Pons (tissue), 1 donor: ENCODE results near the gene ZNF804B.
"Not testable (repeated sequence)": the region's sequence is repeated elsewhere in the genome, so short reads cannot be mapped to it uniquely, and the experiment has no call there.

Experiments
- DNase-seq: peaks from one replicate; pipeline ENCODE4 v3.0.0-alpha.2; 2016; ENCODE audit warnings: low spot score

ZNF804B gene

DNA sequence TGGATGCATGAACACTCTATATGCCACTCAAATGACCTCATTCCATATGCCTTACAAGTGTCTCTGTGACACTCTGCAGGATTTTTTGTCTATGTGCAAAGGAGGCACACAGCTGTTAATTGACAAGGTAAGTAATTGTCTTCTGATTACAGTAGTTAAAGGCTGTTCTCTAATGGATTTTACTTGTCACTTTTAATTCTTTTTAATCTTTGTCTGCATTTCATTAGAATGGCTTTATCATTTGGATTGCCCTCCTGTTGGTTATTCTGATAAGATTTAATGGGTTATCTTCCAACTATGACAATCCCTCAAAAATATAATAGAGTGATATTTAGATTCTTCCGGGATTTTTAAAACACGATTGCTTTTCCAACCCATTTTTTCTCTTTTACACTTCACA is 326.1 kb downstream of the ZNF804B start:
- DNase-seq = no peak

DNA sequence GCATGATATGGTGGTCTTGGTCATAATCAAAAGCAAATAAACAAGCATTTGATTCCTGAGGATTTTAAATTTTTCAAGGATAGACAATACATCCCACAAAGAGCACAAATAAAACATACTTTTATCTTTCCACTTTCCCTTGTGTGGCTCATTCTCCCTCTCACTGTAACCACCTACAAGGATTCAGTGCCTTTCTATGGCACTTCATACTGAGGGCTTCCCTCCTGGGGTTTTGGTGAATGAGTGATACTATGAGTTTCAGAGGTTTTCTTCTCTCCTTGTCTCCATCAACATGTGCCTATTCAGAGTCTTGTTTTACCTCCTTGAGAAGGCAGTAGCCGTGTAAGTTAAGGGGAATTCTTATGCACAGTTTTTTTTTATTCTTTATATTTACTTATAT is 332.1 kb downstream of the ZNF804B start:
- DNase-seq = no peak

DNA sequence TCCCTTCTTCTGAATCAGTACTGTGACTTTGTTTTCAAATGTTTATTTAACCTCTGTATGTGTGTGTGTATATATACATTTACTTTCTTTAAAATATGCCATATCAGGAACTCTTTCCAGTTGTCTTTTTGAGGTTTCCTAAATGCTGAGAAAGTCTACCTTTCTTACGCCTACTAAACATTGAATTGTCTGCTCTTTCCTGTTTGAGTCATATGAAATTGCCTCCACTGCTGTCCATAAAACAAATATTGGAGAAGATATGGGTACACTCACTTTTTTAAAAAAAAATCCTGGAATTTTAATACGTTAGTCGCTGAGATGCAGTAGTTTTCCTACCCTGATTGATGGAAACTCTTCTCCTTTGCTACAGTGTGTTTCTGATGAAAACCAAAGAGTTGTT is 334.8 kb downstream of the ZNF804B start:
- no peak for DNase-seq

DNA sequence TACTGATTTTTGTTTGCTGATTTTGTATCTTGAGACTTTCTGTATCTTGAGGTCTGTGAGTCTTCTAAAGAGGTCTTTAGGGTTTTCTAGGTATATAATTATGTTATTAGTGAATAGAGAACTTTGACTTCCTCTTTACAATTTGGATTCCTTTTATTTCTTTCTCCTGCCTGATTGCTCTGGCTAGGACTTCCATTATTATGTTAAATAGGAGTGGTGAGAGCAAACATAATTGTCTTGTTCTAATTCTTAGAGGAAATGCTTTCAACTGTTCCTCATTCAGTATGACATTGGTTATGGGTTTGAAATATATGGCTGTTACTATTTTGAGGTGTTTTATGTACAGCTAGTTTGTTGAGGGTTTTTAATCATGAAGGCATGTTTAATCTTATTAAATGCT is 344.1 kb downstream of the ZNF804B start:
- no peak for DNase-seq

DNA sequence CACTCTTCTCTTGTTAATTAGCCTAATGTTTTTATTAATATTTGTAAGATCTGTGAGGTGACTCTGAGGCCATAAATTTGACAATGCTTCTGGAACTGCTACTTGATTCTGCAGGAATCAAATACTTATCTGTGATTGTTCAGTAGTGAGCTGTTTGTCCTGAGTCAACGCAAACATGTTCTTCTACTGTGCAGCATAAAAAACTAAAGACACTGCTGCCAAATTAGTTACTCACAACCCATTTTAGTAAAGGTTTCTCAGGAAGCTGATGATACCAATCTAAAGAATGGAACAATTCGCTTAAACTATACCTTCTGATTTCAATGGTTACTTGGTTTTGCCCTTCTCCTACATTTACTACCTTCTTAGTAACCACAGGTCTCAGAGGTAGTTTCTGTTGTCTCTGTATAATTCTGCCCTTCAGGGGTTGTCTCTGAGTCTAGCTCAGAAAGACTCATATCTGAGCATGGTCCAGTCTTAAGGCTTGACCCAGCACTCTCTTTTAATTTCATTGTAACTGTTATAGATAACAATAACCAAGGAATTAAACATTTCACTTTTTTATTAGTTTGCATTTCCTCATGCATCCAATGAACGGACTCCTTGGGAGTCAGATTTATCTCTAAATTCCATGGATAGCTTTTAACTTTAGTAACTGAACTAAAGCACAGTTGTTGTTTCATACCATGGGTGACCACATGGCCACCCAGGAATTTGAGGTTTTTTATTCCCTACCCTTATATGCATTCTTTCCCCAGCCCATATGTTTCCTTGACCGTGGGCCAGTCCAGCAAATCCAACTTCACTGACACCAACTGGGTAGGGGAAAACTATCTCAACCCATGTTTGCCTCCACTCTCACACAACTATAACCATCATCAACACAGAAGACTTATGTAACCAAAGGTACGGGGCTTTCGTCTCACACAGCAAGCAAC is 345.5 kb downstream of the ZNF804B start:
- no peak for DNase-seq

DNA sequence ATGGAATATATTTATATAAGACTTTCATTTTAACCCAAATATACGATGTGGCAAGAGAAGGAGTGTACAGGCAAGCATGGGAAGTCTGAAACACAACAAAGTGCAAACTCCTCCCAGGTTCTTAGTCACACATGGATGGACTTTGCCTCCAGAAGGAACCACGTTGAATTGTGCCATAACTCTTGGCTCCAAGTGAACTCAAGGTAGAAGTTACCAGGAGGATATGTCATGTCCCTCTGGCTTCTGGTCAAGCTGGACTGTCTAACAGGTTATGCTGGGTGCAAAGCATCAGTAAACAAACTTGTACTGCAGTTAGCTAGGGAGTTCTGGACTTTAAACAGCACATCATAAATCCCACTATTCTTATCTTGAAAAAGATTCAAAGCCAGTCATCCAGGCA is 364.4 kb downstream of the ZNF804B start:
- DNase-seq = no peak

DNA sequence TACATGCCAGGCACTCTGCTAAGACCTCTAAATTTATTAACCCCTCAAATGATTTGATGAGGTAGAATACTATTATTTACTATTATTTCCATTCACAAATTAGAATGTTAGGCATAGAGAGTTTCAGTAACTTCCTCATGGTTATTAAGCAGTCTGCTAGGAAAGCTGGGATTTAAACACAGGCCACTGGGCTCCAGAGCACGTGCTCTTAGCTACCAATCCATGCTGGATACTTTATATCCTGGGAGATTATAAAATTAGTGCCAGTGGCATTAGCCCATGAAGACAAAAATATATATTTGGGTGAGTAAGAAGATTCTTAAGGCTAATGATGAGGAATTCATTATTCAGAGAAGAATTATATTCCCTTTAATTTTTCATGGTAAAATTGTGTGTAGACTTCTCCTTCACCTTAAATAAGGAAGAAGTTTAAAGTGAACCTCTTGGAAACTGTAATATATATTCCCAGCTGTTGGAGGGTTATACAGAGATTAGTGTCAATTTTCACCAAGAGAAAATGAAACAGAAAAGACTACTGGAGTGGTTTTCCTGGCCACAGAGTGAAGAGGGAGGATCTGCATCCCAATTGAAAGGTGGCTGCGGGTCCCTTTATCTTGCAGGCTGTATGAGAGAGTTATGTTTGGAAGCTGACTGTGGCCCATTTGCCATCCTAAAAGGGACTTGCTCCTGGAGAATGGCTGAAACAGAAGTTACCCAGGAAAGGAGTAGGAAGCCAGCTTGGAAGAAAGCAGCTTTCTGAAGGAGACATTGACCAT is 370.3 kb downstream of the ZNF804B start:
- DNase-seq = no peak

DNA sequence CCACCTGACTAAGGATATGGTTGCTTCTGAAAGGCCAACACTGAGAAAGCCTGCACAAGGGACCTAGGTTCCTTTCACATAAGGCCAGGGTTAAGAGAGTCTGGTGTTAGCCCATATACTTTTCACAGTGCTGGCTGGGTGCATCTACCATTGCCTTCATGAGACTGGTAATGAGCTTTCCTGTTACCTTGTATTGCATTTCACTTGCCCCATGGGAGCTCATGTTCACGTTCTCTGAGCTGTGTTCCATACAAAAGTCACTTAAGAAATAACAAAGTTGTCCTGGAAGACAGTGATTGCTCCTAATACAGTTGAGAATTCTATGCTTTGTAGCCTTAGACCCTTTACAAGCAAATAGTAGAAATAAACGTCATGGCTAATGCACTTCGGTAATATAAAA is 373.9 kb downstream of the ZNF804B start:
- DNase-seq = peak; percentile 5

DNA sequence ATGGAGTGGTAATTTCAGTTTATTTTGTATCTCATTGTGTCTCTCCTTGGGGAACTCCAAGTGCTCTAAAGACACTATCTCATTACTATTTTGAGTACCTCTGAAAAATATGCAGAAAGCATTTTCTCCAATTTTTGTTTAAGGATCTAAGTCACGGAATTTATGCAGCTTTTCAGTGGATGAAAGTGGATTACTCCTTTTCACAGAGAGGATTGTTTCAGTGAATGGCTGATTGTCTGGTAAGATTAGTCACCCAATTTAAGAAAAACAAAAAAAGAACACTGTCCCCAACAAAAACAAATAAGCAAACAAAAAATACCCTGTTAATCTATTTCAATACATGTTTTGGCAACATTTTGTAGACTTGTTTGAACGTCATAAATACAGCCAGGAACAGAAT is 374.3 kb downstream of the ZNF804B start:
- DNase-seq = peak; percentile 42

DNA sequence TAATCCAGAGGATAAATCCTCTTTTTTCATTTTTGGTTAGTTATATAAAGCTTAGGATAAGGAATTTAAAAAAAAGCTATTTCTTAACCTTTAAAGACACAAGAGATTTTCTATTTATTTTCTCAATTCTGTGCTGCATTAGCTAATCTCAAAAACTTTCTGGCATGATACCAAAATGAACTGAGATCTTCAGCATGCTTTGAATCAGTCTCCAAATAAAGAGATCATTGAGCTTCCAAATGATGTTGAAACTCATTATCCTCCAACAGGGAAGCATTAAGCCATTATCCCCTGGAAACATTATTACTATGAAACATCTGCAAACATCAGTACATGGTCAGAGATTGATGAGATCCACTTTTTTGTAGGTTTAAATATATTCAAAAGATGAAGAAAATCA is 386.3 kb downstream of the ZNF804B start:
- DNase-seq = no peak

DNA sequence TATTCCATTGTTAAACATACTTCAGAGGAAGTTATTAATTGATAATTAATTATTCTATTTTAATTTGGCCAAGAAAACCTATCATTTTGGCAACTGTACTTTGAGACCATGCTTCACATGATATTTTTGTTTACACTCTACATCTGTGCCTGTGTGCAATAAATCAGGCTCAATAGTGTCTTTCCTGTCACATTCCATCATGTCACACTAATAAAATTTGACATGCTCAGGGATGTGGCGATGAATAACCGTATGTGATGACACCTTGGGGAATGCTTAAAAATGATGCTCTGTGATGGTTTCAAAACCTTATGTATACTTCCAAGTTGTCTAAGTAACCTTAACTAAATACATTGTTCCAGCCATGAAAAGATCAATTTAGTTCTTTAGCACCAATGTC is 400.6 kb downstream of the ZNF804B start:
- no peak for DNase-seq

DNA sequence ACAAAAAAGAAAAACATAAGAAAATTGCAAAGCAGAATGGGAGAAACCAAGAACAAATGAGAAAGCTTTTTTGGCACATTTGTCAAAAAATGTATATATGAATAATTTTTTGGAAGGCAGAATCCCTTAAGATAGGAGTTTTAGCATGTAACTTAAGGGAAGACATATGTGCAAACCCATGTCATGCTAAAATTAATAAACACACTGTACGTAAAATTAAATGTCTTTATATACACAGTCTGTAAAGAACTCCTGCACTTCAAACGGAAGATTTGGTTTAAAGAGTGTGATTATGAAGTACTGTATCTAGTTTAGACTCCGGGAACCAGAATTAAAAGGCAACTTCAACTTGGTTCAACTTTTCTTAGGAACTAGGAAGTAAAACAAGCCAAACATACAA is 405.9 kb downstream of the ZNF804B start:
- no peak for DNase-seq

DNA sequence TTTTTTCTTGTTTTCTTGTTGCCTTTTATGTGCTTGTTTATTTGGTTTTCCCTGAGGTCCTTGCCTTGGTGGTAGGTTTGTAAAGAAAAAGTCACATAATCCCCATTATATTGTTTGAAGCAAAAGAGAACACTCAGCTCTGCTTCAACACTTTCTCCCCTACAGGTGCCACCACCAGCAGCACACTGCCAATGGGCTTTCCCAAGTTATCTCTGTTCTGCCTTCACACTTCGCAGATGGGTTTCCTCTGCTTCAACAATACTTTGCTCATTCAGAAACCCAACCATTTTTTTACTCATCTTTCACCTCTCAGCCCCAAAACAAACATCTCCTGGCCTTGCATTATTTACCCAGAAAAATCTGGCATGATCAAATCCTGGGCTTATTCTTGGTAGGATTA is 411.1 kb downstream of the ZNF804B start:
- no peak for DNase-seq

DNA sequence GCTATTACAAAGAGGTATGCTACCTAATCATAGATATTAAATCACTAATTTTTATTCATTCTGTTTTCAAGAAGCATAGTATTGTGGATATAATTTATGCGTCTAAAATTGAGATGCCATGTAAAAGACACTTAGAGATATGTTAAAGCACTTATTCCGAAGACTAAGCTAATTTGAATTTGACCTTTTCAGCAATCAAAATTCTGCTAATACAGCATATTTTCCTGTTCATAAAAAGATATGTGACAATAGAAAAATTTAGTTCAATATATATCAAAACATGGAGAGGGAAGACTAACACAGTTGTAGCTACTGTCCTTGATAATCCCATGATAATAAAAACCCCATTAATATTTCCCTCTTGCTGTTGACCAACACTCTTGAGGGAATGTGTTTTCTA is 422.6 kb downstream of the ZNF804B start:
- DNase-seq = no peak

DNA sequence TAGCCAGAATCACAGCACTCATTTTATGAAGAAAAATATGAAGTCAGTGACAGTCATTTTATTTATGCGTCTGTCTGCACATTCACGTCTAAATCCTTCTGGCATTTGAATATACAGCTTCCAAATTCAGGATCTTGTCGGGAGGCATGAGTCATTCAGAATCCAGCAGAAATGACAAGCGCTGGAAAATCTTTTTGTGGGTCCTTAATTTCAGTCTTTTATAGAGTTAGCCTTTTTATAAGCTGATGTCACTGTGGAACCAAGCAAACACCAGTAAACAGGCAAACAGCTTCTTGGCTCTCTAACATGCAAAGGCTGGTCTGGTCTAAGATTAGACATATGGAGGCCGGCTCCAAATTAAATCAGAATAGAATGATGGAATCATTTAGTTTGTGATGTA is 424.2 kb downstream of the ZNF804B start:
- DNase-seq = no peak

DNA sequence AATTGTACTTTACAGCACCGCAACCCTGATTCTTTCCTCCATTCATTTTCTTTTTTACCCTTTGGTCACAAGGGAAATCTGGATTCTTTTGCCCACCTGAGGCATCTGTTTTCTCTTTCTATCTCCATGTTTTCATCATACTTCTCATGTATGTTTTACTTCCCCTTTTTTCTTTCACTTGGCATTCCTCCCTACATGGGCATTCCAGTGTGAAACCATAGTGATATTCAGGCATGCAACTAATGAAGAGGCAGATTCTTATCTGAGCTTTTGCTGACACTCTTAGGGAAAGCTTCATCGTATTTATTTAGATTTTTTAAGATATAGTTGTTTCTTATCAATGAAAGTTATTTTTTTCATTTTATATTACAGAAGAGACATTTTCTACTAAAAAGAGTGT is 441.3 kb downstream of the ZNF804B start:
- no peak for DNase-seq

DNA sequence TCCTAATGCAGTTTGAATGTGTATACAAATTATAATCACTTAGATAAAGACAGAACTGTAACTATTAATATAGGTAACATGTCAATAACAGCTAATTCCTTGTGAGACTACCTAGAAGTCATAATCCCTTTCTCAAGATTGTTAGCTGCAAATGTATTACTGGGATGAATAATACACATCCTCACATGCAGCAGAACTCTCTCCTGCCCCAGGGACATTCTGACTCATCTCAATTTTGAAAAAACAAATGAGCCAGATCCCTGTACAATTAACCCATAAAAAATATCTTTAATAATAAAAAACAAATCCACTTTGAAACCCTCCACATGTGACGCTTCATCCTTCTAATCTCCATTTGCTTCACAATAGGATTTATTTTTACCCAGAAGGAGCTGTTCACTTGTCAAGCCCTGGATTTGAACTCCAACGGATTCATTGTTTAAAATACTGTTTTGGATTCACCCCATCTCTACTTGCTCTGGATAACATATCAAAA is 464.4 kb downstream of the ZNF804B start:
- DNase-seq = no peak

DNA sequence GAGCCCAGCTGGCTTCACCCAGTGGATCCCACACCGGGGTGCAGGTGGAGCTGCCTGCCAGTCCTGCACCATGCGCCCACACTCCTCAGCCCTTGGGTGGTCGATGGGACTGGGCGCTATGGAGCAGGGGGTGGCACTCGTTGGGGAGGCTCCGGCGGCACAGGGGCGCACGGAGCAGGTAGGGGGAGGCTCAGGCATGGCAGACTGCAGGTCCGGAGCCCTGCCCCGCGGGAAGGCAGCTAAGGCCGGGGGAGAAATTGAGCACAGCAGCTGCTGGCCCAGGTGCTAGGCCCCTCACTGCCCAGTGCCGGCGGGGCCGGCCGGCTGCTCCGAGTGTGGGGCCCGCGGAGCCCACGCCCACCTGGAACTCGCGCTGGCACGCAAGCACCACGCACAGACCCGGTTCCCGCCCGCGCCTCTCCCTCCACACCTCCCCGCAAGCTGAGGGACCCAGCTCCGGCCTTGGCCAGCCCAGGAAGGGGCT is 469.2 kb downstream of the ZNF804B start:
- DNase-seq = not testable (repeated sequence)

DNA sequence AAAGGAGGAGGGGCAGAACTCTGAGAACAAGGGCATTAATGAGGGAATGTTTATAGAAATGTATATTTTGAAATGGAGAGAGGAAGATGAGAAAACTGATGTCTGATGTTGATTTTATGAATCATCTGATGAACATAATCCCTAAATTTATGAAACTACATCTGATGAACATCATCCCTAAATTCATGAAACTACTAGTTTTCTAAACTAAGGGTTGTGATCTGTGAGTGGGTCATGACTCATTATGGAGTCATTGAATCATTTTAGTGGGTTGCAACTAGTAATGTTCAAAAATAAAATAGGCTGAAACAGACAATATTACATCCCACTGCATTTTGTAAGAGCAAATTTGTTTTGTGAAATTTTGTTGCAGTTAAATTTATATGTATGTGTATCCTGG is 478.7 kb downstream of the ZNF804B start:
- DNase-seq = no peak

DNA sequence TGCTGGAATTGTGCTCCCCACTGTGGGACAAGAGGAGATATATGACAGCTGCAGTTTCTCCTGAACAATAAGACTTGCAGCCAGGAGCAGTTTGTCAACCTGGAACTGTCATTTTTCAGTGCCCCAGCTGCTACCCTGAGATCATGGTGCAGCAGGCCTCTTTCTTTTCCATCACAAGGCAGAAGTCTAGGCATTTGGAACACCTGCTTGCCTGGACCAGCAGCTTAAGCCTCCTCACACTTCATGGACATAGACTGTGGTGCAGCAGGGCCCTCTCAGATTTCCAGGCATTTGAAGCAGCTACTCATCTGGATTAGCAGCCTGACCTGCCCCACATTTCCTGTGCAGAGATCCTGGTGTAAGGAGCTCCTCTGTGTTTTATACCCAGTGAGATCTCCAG is 486.7 kb downstream of the ZNF804B start:
- no peak for DNase-seq

DNA sequence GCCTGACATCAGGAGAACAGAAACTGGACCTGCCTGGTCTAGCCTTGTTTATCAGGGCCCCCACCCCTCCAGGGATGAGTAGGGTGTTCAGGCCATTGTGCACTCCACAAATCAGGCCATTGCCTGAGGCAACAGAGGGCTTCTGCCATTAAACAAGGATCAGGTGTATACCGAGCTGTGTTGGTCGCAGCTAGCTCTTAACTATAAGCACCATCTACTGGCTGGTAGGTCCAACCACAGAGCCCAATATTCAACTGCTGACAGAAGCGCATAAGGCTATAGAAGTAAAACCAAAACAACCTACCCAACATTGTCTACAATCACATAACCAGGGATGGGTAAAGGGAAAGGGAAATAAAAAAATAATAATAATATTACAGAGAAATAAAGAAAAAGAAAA is 487.7 kb downstream of the ZNF804B start:
- no peak for DNase-seq

DNA sequence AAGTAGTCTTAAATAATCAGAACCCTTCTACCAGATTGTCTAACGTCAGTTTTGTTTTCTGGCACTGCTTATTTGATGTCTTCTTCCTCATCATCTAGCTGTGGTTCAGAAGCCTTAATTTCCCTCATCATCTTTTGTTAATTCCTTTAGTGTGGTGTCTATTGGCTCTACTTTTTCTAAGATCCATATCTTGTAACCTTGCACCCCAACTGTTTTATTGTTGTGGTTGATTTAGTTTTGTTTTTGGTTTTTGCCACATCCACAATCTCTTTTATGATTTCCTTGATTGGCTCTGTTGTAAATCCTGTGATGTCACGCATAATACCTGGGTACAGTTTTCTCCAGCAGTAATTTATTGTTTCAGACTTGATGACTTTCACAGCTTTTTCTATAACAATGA is 499.6 kb downstream of the ZNF804B start:
- DNase-seq = no peak

DNA sequence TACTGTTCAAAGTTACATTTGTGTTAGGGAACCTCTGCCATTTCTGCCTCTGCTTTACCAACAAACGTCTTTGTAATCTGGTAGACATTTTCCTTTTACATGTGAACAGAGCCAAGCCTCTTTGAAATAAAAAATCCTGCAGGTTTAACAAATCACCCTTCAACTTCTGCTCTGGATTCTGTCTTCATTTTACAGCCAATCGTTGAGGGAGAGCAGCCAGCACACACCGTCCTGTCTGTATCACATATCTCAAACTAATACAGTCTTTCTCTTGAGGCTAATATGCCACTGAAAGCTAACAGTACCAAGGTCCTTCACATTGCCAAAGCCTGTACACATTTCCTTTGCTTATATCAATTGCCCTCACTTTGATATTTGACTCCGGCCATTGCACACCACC is 504.6 kb downstream of the ZNF804B start:
- no peak for DNase-seq
